ENCODE results near the gene KIFC3. TPM values are rescaled to one million over a fixed set of nuclear protein-coding genes. Genes with fewer than 3 reads are reported as not detected.

KIFC3 gene
- total RNA-seq, 1 donor from 2014 or later, result 27.6 TPM

DNA sequence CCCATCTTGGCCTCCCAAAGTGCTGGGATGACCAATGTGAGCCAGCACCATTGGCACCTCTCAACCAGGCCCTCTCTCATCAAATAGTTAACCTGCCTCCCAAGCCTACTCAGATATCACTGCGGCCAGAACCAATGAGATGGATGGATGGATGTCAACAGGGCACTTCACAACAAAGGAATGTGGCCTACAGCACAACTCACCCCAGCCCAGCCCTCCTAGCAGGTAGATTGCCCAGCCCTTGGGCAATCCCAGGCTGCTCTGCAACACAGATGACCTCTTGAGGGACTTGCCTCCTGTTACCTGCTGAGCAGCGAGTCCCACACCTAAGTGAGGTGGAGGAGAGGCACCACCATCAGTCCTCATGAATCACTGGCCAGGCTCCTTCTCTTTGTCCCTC is 22.6 kb upstream of the KIFC3 start:
- no peak for TF ChIP-seq CTCF (IDR thresholded peaks at IDR 0.05; ENCODE audit: unreplicated experiment)
- no peaks in the 10 kb centered on the region for H3K36me3 Mint-ChIP-seq (ENCODE audit: insufficient read depth)
- peaks cover 13% of the 10 kb centered on the region for H3K27me3 Mint-ChIP-seq
- H3K4me3 Mint-ChIP-seq (ENCODE audit: low read depth), result no peak overlapping the region
- no peak for DNase-seq (ENCODE audit: low spot score, unreplicated experiment)
- H3K9me3 Mint-ChIP-seq (ENCODE audit: low read depth), result no peaks in the 10 kb centered on the region
- H3K4me1 Mint-ChIP-seq (ENCODE audit: low read depth), result peaks cover 44% of the 10 kb centered on the region
- H3K27ac Mint-ChIP-seq, result peak overlapping the region; percentile 43

- Mint-ChIP-seq H3K27me3 (peaks cover 10% of the 10 kb centered on the region), H3K4me1 (ENCODE audit: low read depth) (peaks cover 45% of the 10 kb centered on the region), H3K36me3 (ENCODE audit: insufficient read depth) (no peaks in the 10 kb centered on the region), H3K4me3 (ENCODE audit: low read depth) (no peak overlapping the region), H3K9me3 (ENCODE audit: low read depth) (no peaks in the 10 kb centered on the region), H3K27ac (no peak overlapping the region)
- TF ChIP-seq CTCF (IDR thresholded peaks at IDR 0.05; ENCODE audit: unreplicated experiment), result no peak
- DNase-seq (ENCODE audit: low spot score, unreplicated experiment), result no peak
Observed at GRCh38 chr16:57823836-57824235, 21.5 kb upstream of the KIFC3 start.

GRCh38 chr16:57822856-57823255 is 20.6 kb upstream of the KIFC3 start:
- no peak for TF ChIP-seq CTCF (IDR thresholded peaks at IDR 0.05; ENCODE audit: unreplicated experiment)
- Mint-ChIP-seq H3K36me3 (ENCODE audit: insufficient read depth) (no peaks in the 10 kb centered on the region), H3K27me3 (peaks cover 10% of the 10 kb centered on the region), H3K4me1 (ENCODE audit: low read depth) (peaks cover 49% of the 10 kb centered on the region), H3K9me3 (ENCODE audit: low read depth) (no peaks in the 10 kb centered on the region), H3K27ac (peak overlapping the region; percentile 1), H3K4me3 (ENCODE audit: low read depth) (no peak overlapping the region)
- DNase-seq (ENCODE audit: low spot score, unreplicated experiment), result no peak

DNA sequence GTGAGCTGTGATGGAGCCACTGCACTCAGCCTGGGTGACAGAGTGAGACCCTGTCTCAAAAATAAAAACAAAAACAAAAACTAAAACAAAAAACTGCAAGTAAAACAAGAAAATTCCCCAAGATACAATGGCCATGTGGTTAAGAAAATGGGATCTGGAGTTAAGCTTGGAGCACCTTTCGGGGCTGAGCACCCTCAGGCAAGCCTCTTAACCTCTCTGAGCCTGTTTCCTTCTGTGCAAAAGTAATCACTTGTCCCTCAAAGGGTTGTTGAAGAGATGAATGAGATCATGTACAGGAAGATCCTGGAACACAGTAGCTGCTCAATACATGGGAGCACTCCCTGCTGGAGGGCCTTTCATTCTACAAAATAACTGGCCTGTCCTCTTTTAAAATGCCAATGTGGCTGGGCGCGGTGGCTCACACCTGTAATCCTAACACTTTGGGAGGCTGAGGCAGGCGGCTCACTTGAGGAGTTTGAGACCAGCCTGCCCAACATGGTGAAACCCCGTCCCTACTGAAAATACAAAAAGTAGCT is 19.8 kb upstream of the KIFC3 start:
- Mint-ChIP-seq H3K4me3 (ENCODE audit: low read depth) (no peak overlapping the region), H3K36me3 (ENCODE audit: insufficient read depth) (no peaks in the 10 kb centered on the region), H3K4me1 (ENCODE audit: low read depth) (peaks cover 49% of the 10 kb centered on the region), H3K27ac (peak overlapping the region; percentile 39), H3K9me3 (ENCODE audit: low read depth) (no peaks in the 10 kb centered on the region), H3K27me3 (peaks cover 5% of the 10 kb centered on the region)
- no peak for TF ChIP-seq CTCF (IDR thresholded peaks at IDR 0.05; ENCODE audit: unreplicated experiment)
- no peak for DNase-seq (ENCODE audit: low spot score, unreplicated experiment)

DNA sequence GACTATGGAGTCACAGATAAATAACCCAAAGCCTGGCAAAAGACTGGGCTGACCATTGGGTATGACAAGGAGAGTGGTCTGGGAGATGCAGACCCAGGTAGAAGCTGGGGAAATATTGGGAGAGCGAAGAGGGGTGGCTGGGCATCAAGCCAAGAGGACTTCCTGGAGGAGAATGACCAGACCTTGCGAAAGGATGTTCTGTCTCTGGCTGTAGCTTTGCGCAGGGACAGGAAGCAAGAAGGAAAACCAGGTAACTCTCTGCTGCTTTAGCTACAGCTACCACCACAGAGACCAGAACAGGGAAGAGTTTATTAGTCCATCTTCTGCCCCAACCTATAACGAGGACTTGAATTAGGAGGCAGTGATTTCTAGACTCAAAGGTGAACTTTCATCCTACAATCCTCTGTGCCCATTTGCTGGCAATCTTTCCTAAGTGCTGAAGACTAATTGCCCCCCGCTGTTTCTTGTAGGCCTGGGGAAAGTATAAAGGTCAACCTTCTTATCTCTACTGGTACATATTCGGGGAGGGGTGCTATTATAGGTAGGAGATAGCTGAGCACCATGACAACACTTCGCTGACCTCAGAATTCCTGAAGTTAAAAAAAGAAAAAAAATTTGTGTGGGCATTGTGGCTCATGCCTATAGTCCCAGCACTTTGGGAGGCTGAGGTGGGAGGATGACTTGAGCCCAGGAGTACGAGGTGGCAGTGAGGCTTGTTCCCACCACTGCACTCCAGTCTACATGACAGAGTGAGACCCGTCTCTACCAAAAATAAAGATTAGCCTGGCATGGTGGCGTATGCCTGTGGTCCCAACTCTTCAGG is 19.1 kb upstream of the KIFC3 start:
- Mint-ChIP-seq H3K4me1 (ENCODE audit: low read depth) (peaks cover 51% of the 10 kb centered on the region), H3K4me3 (ENCODE audit: low read depth) (no peak overlapping the region), H3K9me3 (ENCODE audit: low read depth) (no peaks in the 10 kb centered on the region), H3K36me3 (ENCODE audit: insufficient read depth) (no peaks in the 10 kb centered on the region), H3K27ac (peak overlapping the region; percentile 46), H3K27me3 (peaks cover 7% of the 10 kb centered on the region)
- no peak for TF ChIP-seq CTCF (IDR thresholded peaks at IDR 0.05; ENCODE audit: unreplicated experiment)
- DNase-seq (ENCODE audit: low spot score, unreplicated experiment), result no peak
